Measurements from ENCODE around the gene EGFR.

GRCh38 chr7:55145606-55146005 is 126.8 kb downstream of the EGFR start:
- TF ChIP-seq CTCF (conservative IDR thresholded peaks at IDR 0.05; ENCODE audit: low read depth, low read length) (no peak), EZH2phosphoT487 (IDR thresholded peaks at IDR 0.05; ENCODE audit: borderline replicate concordance, low read length) (no peak)
